ENCODE results near the gene DNAJB13. TPM values are rescaled to one million over a fixed set of nuclear protein-coding genes. Genes with fewer than 3 reads are reported as not detected.

The DNAJB13 gene
- total RNA-seq, 1 donor from 2014 or later = 0.46 TPM

- no peak for TF ChIP-seq CTCF (conservative IDR thresholded peaks at IDR 0.05; ENCODE audit: low read depth, low read length)
- DNase-seq (ENCODE audit: low read depth) = no peak
- H3K4me3 ChIP-seq (ENCODE audit: low read depth, low read length) = no peak overlapping the region
These were observed 10.5 kb downstream of the DNAJB13 start for GRCh38 chr11:73961321-73961720.

DNA sequence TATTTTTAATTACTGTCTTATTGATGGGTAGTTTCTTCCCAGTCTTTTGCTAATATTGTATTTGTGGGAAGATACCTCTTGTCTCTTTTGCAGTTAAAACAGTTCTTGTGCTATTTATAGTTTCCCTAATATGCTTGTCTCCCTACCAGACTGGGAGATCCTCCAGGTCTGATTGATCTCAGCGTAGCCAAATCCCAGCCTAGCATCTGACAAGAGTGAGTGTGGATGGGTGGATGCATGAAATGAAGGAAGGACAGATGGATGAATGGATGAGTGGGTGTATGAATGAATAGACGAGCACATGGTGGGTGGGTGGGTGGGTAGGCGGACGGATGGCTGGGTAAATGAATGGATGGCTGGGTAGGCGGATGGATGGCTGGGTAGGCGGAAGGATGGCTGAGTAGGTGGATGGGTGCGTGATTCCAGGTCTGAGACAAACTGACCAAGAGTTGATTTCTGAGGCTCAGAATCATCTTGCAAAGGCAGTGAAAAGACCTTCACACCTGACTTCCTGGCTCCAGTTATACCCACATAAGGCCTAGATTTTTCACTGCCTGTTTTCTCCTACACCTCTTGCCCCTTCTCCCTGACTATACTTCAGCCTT, 11.4 kb downstream of the DNAJB13 start:
- no peak for TF ChIP-seq CTCF (conservative IDR thresholded peaks at IDR 0.05; ENCODE audit: low read depth, low read length)

GRCh38 chr11:73963861-73964260, 13.0 kb downstream of the DNAJB13 start:
- no peak for TF ChIP-seq CTCF (conservative IDR thresholded peaks at IDR 0.05; ENCODE audit: low read depth, low read length)
- H3K4me3 ChIP-seq (ENCODE audit: low read depth, low read length) = no peak overlapping the region
- no peak for DNase-seq (ENCODE audit: low read depth)

More for the DNA sequence above, 11.4 kb downstream of the DNAJB13 start:
- no peak for DNase-seq (ENCODE audit: low read depth)
- no peak overlapping the region for H3K4me3 ChIP-seq (ENCODE audit: low read depth, low read length)

GRCh38 chr11:73965076-73965763, 14.4 kb downstream of the DNAJB13 start:
- no peak for TF ChIP-seq CTCF (conservative IDR thresholded peaks at IDR 0.05; ENCODE audit: low read depth, low read length)
- DNase-seq (ENCODE audit: low read depth) = no peak

GRCh38 chr11:73965764-73966121, 14.9 kb downstream of the DNAJB13 start:
- DNase-seq (ENCODE audit: low read depth) = no peak
- no peak for TF ChIP-seq CTCF (conservative IDR thresholded peaks at IDR 0.05; ENCODE audit: low read depth, low read length)
- no peak overlapping the region for H3K4me3 ChIP-seq (ENCODE audit: low read depth, low read length)

More at GRCh38 chr11:73965076-73965763, 14.4 kb downstream of the DNAJB13 start:
- H3K4me3 ChIP-seq (ENCODE audit: low read depth, low read length) = no peak overlapping the region

- TF ChIP-seq CTCF (conservative IDR thresholded peaks at IDR 0.05; ENCODE audit: low read depth, low read length) = no peak
- no peak for DNase-seq (ENCODE audit: low read depth)
- no peak overlapping the region for H3K4me3 ChIP-seq (ENCODE audit: low read depth, low read length)
These were observed 17.6 kb downstream of the DNAJB13 start for GRCh38 chr11:73968356-73968966.
